Testis (tissue), 2 donors: ENCODE results near the gene TBCD.

ENCODE experiments used
- CTCF ChIP-seq, 3 experiments: fragments of 450-650 bp in 2 of 3; fragments of 200-600 bp in 1 of 3; sonication (generic) in 1 of 3; IDR thresholded peaks; one replicate each; pipeline ENCODE4 v1.5.1; 2016 to 2019; ENCODE audit warnings: antibody characterized with exemption in 3 of 3, mild to moderate bottlenecking in 2 of 3, moderate library complexity in 1 of 3
- POLR2A ChIP-seq: fragments of 450-650 bp; IDR thresholded peaks from one replicate; pipeline ENCODE4 v1.6.1; 2017; ENCODE audit warnings: antibody characterized with exemption, mild to moderate bottlenecking, moderate library complexity

GRCh38 chr17:82985428-82985805 lies 233.6 kb downstream of the TBCD start:
- TF ChIP-seq CTCF (IDR thresholded peaks at IDR 0.05) (no peak), POLR2A (no peak)
